ENCODE measurements around the gene TMC5. TPM values are rescaled to one million over a fixed set of nuclear protein-coding genes. Genes with fewer than 3 reads are reported as not detected.

The TMC5 gene
- total RNA-seq, 4 donors from 2014 or later: 0.29 to 4.0 (median 1.4) TPM

- DNase-seq: no peak
- WGBS, 2 donors: 19 to 22% methylated on average over 19 of the region's 19 CpGs
- no peak for TF ChIP-seq CTCF (IDR thresholded peaks at IDR 0.05)
- H3K36me3 ChIP-seq: peaks cover 0 to 6% of the 10 kb centered on the region in 2 donors
- no peaks in the 10 kb centered on the region for H3K27me3 ChIP-seq
- H3K4me3 ChIP-seq (replicated peaks in 1 of 3): peak overlapping the region; percentile 54 to 91 (median 84)
- H3K9me3 ChIP-seq: no peaks in the 10 kb centered on the region
- H3K4me1 ChIP-seq: peaks cover 21 to 32% of the 10 kb centered on the region in 2 donors
- no peak overlapping the region for H3K27ac ChIP-seq
- intact Hi-C loops (cut with DNase I): loop anchor here (5.0 kb wide), 1 partner anchor 33 kb away; the partner anchor contains the start of gene VPS35L
Observed at GRCh38 chr16:19524616-19525384, 107.1 kb downstream of the TMC5 start.

GRCh38 chr16:19525385-19525723 lies 107.7 kb downstream of the TMC5 start:
- intact Hi-C loops (cut with DNase I): no loop called here
- 82 to 92% methylated on average over 2 of the region's 2 CpGs for WGBS, 2 donors
- no peak overlapping the region for H3K27ac ChIP-seq
- H3K9me3 ChIP-seq: no peaks in the 10 kb centered on the region
- H3K4me1 ChIP-seq: peaks cover 15 to 27% of the 10 kb centered on the region in 2 donors
- no peaks in the 10 kb centered on the region for H3K27me3 ChIP-seq
- H3K36me3 ChIP-seq: peaks cover 0 to 6% of the 10 kb centered on the region in 2 donors
- DNase-seq: no peak
- TF ChIP-seq CTCF (IDR thresholded peaks at IDR 0.05) (no peak), POLR2A (IDR thresholded peaks at IDR 0.05) (no peak)
- no peak overlapping the region for H3K4me3 ChIP-seq (replicated peaks in 1 of 3)

GRCh38 chr16:19527161-19527560 lies 109.5 kb downstream of the TMC5 start:
- Histone ChIP-seq H3K27ac (no peak overlapping the region), H3K27me3 (no peaks in the 10 kb centered on the region), H3K36me3 (peaks cover 0 to 6% of the 10 kb centered on the region in 2 donors), H3K9me3 (no peaks in the 10 kb centered on the region), H3K4me3 (replicated peaks in 1 of 3) (no peak overlapping the region), H3K4me1 (peaks cover 7 to 18% of the 10 kb centered on the region in 2 donors)
- TF ChIP-seq POLR2A (IDR thresholded peaks at IDR 0.05): no peak
- TF ChIP-seq CTCF (IDR thresholded peaks at IDR 0.05): no peak
- intact Hi-C loops (cut with DNase I): no loop called here
- no peak for DNase-seq
- WGBS, 2 donors: 83 to 93% methylated on average over 1 of the region's 1 CpG

- no peak for TF ChIP-seq POLR2A (IDR thresholded peaks at IDR 0.05)
- no peak for TF ChIP-seq CTCF (IDR thresholded peaks at IDR 0.05)
- intact Hi-C loops (cut with DNase I): no loop called here
- Histone ChIP-seq H3K9me3 (no peaks in the 10 kb centered on the region), H3K27me3 (no peaks in the 10 kb centered on the region), H3K36me3 (peaks cover 0 to 11% of the 10 kb centered on the region in 2 donors), H3K4me1 (peaks cover 4 to 12% of the 10 kb centered on the region in 2 donors), H3K4me3 (replicated peaks in 1 of 3) (no peak overlapping the region), H3K27ac (no peak overlapping the region)
- DNase-seq: no peak
- WGBS, 2 donors: 95 to 99% methylated on average over 3 of the region's 3 CpGs
Observed at GRCh38 chr16:19528666-19529065, 111.0 kb downstream of the TMC5 start.

- no peak overlapping the region for H3K27ac ChIP-seq
- H3K9me3 ChIP-seq: no peaks in the 10 kb centered on the region
- H3K4me3 ChIP-seq (replicated peaks in 1 of 3): no peak overlapping the region
- intact Hi-C loops (cut with DNase I): no loop called here
- peaks cover 12 to 24% of the 10 kb centered on the region in 2 donors for H3K36me3 ChIP-seq
- no peaks in the 10 kb centered on the region for H3K27me3 ChIP-seq
- DNase-seq: no peak
- no peaks in the 10 kb centered on the region for H3K4me1 ChIP-seq
- 74 to 90% methylated on average over 1 of the region's 1 CpG for WGBS, 2 donors
- TF ChIP-seq CTCF (IDR thresholded peaks at IDR 0.05) (no peak), POLR2A (IDR thresholded peaks at IDR 0.05) (no peak)
Observed at GRCh38 chr16:19532601-19533000, 114.9 kb downstream of the TMC5 start.

All from thyroid gland (tissue), 4 donors.